GM12872 (cell line): ENCODE results near the gene DCHS2.

Source experiments
- TF ChIP-seq, protein P1 (sequence below): IDR thresholded peaks from 3 replicates; pipeline ENCODE4 v1.5.1; 2011; ENCODE audit warnings: low read depth, mild to moderate bottlenecking, low read length, moderate library complexity; ENCODE audit not compliant: insufficient read depth

DCHS2 gene

DNA sequence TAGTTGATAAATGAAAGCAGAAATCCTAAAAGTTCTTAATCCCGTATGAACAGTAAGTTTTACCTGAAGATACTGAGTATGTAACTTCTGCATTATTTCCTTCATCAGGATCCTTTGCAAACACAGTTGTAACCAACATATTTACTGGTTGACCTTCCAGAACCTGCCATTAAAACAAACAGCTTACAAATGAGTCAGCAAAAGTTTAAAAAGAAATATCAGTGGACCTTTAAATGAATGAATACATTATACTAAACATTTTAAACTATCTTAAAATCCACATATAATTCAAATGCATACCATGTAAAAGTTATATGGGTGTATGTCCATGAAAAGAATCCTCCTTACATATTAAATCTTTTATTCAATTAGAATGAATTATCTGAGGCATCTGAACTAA lies 163.6 kb downstream of the DCHS2 start:
- TF ChIP-seq, protein P1, sequence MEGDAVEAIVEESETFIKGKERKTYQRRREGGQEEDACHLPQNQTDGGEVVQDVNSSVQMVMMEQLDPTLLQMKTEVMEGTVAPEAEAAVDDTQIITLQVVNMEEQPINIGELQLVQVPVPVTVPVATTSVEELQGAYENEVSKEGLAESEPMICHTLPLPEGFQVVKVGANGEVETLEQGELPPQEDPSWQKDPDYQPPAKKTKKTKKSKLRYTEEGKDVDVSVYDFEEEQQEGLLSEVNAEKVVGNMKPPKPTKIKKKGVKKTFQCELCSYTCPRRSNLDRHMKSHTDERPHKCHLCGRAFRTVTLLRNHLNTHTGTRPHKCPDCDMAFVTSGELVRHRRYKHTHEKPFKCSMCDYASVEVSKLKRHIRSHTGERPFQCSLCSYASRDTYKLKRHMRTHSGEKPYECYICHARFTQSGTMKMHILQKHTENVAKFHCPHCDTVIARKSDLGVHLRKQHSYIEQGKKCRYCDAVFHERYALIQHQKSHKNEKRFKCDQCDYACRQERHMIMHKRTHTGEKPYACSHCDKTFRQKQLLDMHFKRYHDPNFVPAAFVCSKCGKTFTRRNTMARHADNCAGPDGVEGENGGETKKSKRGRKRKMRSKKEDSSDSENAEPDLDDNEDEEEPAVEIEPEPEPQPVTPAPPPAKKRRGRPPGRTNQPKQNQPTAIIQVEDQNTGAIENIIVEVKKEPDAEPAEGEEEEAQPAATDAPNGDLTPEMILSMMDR, result no peak

DNA sequence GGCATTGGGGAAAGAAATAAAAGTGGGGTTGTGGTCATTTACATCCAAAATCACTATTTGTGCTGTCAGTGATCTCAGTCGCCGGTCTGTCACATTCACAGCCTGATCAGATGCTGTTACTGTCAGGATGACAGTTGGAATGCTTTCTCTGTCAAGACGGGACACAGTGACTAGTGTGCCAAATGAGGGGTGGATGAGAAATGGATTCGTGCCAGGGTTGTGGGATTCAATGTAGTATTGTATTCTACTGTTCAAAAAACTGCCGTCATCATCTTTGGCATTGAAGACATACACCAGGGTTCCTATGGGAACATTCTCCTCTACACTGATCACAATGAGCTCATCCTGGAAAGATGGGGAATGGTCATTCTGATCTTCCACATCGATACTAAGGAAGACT lies 171.1 kb downstream of the DCHS2 start:
- TF ChIP-seq, protein P1, result no peak

DNA sequence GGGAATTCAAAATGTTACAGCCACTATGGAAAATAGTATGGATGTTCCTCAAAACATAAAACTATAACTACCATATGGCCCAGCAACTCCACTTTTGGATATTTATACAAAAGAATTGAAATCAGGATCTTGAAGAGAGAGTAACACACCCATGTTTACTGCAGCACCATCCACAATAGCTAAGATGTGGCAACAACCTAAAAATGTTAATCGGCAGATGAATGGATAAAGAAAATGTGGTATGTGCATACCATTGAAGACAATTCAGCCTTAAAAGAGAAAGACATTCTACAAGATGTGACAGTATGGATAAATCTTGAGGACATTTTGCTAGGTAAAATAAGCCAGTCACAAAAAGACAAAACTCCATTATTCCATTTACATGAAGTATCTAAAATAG lies 171.9 kb downstream of the DCHS2 start:
- TF ChIP-seq, protein P1, result no peak

DNA sequence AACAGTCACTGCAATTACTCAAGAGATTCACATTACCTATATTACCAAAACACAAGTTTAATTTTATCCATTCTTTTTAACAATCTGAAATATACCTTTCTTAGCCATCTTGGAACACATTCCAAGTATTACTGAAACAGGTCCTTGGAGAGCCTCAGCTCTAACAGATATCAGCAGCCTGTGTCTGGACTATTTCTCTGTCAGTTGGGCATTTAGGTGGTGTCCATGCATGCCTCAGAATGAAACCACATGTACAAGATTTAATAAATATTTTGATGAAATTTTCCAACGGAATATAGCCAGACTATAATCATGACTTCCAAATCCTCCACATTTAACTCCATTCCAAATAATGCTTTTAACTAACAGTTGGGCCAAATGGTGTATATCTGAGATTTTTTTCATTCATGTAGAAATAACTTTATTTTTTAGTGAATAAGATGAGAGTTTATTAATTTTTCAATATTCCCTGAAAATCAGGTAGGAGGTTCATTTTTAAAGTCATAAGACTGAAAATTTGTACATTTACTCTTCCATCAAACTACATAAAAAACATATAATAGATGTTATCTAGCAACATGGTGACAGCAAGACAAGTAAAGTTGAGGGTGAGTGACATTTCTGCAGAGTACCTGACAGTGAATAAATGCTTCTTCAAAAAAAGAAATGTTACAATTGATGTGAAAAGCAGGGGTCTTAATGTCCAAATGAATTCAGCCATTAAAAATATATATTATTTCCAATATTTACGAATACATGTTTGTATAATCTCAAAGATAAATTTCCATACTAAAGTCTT lies 174.2 kb downstream of the DCHS2 start:
- TF ChIP-seq, protein P1, result no peak

DNA sequence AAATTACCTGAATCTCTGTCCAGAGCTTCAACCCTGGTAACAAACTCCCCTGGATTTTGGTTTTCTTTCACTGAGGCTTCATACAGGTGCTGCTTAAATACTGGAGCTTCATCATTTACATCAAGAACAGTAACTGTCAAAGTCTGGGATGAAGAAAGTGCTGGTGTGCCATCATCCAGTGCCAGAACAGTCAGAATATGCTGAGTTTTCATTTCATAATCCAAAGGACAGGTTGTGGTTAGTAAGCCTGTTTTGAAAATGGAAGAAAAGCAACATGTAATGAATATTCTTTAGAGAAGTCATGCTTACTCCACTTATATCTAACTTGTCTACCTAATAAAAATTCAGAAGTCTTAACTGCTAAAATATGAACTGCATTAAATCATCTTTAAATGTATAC lies 175.9 kb downstream of the DCHS2 start:
- TF ChIP-seq, protein P1, result no peak

DNA sequence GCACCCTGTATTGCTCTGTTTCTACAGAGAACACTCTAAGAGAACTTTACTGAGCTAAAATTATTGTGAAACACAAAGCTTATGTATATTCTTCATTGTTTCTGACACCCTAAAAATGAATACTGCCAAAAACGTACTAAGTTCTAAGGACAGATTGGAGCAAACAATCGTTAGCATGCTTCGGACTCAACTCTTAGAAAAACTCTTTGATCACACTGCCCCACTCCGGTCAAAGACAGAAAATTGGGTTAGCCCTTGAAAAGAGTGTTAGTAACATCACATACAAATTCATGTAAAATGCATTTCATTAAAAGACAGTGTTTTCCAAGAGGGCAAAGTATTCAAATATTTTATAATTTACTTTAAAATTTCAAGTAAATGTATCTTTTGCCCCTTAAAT lies 177.4 kb downstream of the DCHS2 start:
- TF ChIP-seq, protein P1, result no peak

DNA sequence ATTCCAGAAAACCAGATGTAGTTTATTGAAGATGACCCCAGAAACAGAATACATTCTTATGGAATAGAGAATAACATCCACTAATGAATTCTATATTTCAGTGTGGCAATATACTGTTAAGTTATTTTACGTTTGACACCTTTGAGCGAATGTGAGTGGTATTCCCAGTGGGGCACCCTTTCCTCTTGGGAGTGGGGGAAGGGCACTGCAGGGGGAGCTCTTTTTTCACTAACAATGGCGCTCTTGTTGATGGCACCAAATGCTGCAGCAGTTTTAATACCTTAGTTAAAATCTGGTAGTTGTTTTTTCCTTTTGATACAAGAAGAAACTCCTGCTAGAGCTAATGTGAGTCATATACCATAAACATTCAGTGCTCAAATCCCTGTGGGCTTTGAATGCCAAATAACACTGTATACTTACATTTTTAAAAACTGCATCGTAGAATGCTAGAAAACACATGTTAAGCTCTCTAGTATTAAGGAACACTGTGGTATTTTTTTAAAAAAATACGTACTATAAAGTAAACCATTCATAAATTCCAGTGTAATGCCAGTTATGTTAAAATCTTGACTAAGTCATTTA lies 178.5 kb downstream of the DCHS2 start:
- TF ChIP-seq, protein P1, result no peak
